Keratinocyte (primary cell): Measurements from ENCODE around the gene SYT11.

Source experiments
- EZH2 ChIP-seq: IDR thresholded peaks from one replicate; pipeline ENCODE4 v1.6.1; 2012; ENCODE audit warnings: inconsistent platforms, mild to moderate bottlenecking, low read length, moderate library complexity
- TF ChIP-seq, protein P1 (sequence below), 3 experiments: IDR thresholded peaks in 1 of 3; conservative IDR thresholded peaks in 1 of 3; optimal IDR thresholded peaks in 1 of 3; 2 replicates in 2 of 3; 3 replicates in 1 of 3; pipeline versions ENCODE3 to v1.5.1; 2011; ENCODE audit warnings: low read length in 3 of 3, mild to moderate bottlenecking in 3 of 3, moderate library complexity in 2 of 3, control low read depth in 1 of 3, inconsistent platforms in 1 of 3; ENCODE audit not compliant: insufficient read depth in 2 of 3; ENCODE audit errors: extremely low read depth in 1 of 3

GRCh38 chr1:155816351-155816750, 43.0 kb upstream of the SYT11 start:
- TF ChIP-seq, protein P1, sequence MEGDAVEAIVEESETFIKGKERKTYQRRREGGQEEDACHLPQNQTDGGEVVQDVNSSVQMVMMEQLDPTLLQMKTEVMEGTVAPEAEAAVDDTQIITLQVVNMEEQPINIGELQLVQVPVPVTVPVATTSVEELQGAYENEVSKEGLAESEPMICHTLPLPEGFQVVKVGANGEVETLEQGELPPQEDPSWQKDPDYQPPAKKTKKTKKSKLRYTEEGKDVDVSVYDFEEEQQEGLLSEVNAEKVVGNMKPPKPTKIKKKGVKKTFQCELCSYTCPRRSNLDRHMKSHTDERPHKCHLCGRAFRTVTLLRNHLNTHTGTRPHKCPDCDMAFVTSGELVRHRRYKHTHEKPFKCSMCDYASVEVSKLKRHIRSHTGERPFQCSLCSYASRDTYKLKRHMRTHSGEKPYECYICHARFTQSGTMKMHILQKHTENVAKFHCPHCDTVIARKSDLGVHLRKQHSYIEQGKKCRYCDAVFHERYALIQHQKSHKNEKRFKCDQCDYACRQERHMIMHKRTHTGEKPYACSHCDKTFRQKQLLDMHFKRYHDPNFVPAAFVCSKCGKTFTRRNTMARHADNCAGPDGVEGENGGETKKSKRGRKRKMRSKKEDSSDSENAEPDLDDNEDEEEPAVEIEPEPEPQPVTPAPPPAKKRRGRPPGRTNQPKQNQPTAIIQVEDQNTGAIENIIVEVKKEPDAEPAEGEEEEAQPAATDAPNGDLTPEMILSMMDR (optimal IDR thresholded peaks at IDR 0.05 in 1 of 3, IDR thresholded peaks at IDR 0.05 in 1 of 3, conservative IDR thresholded peaks at IDR 0.05 in 1 of 3; ENCODE audit: extremely low read depth in 1 of 3, insufficient read depth in 2 of 3, low read length in 3 of 3), result no peak
- no peak for TF ChIP-seq EZH2
